GM12872 (cell line): ENCODE results near the gene KIAA1217.

Source experiments
- CTCF ChIP-seq: IDR thresholded peaks from 3 replicates; pipeline ENCODE4 v1.5.1; 2011; ENCODE audit warnings: low read depth, mild to moderate bottlenecking, low read length, moderate library complexity; ENCODE audit not compliant: insufficient read depth

KIAA1217 gene

GRCh38 chr10:24201503-24202180 is 7.3 kb upstream of the KIAA1217 start:
- TF ChIP-seq CTCF = no peak

DNA sequence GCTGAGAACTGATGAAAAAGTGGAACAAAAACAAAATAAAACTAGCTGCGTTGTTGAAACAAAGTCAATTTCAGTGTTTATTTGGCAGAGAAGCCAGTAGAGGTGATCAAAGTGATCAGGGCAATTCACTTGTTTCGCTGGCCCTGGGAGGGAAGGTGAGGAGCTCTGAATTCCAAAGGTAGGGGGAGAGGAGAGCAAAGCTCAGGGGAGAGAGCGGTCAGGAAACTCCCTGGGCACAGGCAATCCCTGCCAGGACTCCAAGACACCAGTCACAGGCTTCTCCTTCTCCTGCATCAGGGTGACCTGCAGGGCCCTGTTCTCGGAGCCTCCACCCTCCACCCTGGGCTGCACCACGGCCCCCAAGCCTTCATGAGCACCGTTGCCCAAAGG is 6.8 kb upstream of the KIAA1217 start:
- no peak for TF ChIP-seq CTCF

- TF ChIP-seq CTCF = no peak
Measured at GRCh38 chr10:24205821-24206220, 3.1 kb upstream of the KIAA1217 start.

GRCh38 chr10:24206334-24206733 is 2.6 kb upstream of the KIAA1217 start:
- no peak for TF ChIP-seq CTCF

DNA sequence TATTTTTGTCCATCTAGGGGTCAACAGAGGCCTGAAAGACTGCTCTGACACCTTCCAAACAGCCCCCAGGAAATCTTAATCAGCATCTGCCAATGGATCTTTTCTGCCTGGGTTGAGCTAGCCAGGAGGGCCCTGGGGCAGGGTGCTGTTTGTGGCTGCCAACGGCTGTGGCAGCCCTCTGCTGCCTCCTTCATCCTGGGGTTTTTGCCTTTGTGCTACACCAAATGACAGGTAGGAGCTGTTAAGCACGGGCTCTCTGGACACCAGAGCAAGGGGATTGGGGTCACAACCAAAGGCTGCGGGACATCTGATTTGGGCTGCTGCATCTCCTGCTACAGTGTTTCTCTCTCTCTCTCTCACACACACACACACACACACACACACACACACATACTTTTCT is 2.0 kb upstream of the KIAA1217 start:
- no peak for TF ChIP-seq CTCF

DNA sequence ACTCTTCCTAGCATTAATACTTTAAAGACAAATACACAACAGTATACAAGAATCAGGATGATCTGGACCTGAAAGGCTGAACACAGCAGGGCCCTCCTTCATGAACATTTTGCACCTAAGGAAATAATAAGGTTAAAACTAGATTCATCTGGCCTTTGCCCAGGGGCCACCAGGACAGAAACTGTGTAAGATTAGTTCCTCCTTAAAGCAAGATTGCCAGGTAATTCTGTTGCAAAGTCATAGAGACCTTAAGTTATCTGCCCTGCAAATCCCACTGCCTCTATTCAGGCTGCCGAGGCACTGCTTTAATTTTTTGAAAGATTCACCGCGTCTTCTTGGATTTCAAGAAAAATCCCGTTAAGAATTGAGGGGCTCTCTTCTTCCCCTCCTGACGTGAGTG is 1.6 kb upstream of the KIAA1217 start:
- no peak for TF ChIP-seq CTCF

DNA sequence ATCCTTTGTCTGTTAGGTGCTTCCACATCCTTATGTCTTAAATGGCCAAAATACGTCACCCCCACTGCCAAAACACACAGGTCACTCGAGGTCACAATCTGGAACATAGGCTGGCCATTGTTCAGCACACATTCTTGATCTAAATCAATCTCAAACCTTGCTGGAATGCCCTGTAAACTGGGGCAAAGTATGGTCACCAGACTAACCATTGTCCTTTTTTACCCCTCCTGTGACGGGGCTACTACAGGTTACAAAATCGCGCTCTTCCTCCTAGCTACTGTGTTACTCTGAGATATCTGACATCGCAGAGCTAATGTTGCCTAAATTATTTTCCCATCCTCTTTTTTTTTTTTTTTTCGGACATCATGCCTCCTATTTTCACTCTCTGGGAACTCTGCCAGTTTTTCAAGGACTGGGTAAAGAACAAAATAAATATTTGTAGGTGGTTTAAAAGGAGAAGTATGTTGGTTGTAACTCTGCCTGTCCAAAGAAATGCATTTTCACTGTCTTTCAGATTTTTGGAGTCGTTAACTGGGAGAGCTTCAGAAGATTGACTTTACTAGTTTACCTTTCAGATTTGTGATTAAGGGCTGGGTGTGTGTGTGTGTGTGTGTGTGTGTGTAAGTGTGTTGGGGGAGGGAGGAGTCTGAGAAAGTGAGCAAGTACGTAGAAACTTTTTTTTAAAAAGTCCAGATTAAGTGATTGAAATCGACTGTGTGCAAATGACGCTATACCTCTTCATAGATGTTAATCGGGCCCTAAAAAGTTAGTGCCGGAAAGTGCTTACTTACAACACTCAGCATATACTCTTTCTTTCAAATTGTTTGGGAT is 942 bp upstream of the KIAA1217 start:
- no peak for TF ChIP-seq CTCF
